Right ventricle myocardium inferior (tissue), 1 donor: Measurements from ENCODE around the gene ADISSP. TPM values are rescaled to one million over a fixed set of nuclear protein-coding genes. Genes with fewer than 3 reads are reported as not detected.

Experiments used
- ATAC-seq: fragments of 200-7000 bp; cut with Tn5 transposase; one replicate; pipeline ENCODE4 v1.9.1; 2020; ENCODE audit warnings: mild to moderate bottlenecking, moderate library complexity
- DNase-seq: peaks from one replicate; pipeline ENCODE4 v3.0.0; 2021; ENCODE audit errors: missing footprints
- intact Hi-C: fragments of 100-400 bp; cut with DNase I; formaldehyde crosslinking; loops from one replicate; pipeline ENCODE4 v1.11.0; 2022
- total RNA-seq: library from RNA; stranded (reverse); fragmentation: NEBNext Ultra II Directional; extraction: Animal tissue kit (Norgen Biotek cat#: 25700); gene quantifications from one replicate; pipeline ENCODE4 v1.2.1, GENCODE V29; 2021
- donor health status: DM: no; HTN: yes; CAD: no; lungs with severe emphysema.

The ADISSP gene
- total RNA-seq, 1 donor from 2014 or later: 14.6 TPM

GRCh38 chr20:3710011-3710466 is 57.5 kb downstream of the ADISSP start:
- DNase-seq: peak; percentile 72
- ATAC-seq: no peak
- intact Hi-C loops: loop anchor here (1.0 kb wide), 1 partner anchor 33 kb away; no protein-coding TSS in a partner anchor

- intact Hi-C loops: loop anchor here (10.0 kb wide), 1 partner anchor 923 kb away; no protein-coding TSS in a partner anchor
- DNase-seq (no peak), ATAC-seq (no peak)
These were observed 60.0 kb downstream of the ADISSP start for GRCh38 chr20:3707508-3707899.

DNA sequence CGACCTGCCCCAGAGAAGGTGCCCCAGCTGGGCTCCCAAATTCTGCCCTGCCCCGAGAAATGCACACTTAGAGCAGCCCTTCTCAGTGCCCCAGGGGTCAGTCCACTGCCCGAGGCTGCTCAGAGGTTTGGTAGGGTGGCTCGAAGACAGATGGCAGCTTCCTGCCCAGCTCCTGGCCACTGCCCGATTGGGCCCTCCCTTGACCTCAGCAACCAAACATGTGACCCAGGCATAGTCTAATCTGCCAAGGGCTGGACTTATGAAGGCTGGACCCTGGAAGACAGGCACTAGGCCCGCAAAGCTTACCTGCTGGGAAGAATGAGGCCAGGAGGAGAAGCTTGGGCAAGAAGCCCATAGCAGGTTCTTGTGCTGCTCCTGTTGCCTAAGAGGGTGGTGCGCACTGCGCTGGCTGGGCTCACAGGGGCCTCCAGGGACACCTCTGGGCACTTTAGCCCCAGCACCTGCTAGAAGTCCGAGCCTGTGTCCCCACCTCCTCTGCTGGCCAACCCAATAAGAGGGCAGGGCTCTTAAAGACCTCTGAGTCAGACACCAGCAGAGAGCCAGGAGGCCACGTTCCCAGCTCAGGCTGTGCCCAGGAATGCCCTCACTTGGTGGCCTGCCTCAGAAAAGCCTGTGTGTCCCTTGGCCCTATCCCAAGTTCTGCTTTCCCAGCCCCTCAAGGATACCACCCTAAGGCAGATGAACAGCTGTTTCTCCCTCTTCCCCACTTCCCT is 60.6 kb downstream of the ADISSP start:
- peak; percentile 53 for DNase-seq
- peak; percentile 28 for ATAC-seq
- intact Hi-C loops: loop anchor here (10.0 kb wide), 1 partner anchor 922 kb away; no protein-coding TSS in a partner anchor

GRCh38 chr20:3705970-3706739 is 61.4 kb downstream of the ADISSP start:
- intact Hi-C loops: loop anchor here (10.0 kb wide), 1 partner anchor 921 kb away; no protein-coding TSS in a partner anchor
- ATAC-seq: no peak
- peak; percentile 63 for DNase-seq

DNA sequence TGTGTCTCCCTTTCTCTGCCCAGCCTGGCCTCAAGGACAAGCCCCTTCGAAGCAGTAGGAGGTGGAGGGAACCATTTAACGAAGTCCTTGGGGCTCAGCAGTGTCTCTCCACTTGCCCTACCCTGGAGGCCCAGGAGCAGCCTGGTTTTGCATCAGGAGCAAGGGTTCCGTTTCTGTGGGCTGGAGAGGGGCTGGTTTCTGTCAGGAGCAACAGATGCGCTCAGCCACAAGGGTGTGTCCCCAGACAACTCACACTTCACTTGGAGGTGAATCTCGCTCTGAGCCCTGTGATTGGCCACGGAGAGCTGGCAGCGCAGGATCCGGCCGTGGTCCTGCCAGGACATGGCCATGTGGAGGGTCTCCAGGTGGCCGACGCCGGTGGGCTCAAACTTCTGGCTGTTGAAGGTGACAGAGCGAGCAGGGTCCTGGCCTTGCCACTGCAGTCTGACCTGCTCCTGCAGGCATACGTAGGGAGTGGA is 62.0 kb downstream of the ADISSP start:
- no peak for DNase-seq
- no peak for ATAC-seq
- intact Hi-C loops: loop anchor here (10.0 kb wide), 1 partner anchor 921 kb away; no protein-coding TSS in a partner anchor

DNA sequence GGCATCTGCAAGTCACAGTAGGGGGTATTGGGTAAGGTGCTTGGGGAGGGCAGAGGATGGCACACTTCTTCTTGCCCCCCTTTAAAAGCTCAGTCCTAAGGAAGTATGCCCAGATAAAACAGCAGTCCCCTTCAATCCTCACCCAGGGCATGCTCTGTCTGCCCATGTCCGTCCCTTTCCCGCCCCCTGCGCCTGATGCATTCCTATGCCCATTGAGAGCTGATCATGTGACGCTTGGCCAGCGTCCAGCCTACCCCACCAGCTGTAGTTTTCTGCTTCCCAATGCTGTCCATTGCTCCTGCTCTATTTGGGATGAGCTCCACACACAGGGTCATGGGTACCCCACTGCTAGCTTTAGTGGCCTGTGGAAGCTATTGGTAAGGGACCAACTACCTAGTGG is 63.5 kb downstream of the ADISSP start:
- DNase-seq (no peak), ATAC-seq (no peak)
- intact Hi-C loops: loop anchor here (10.0 kb wide), 1 partner anchor 919 kb away; no protein-coding TSS in a partner anchor

Other genes with a start within 250 kb of the ADISSP start
- not detected for gene GFRA4, start 104.4 kb downstream of the ADISSP start, total RNA-seq
- gene ADAM33, start 85.7 kb downstream of the ADISSP start, total RNA-seq: 13.4 TPM
- 9.5 TPM for gene SIGLEC1, start 55.2 kb downstream of the ADISSP start, total RNA-seq
- 17.5 TPM for gene HSPA12B, start 35.1 kb downstream of the ADISSP start, total RNA-seq
- gene SPEF1, start 13.7 kb upstream of the ADISSP start, total RNA-seq: 0.14 TPM
- gene CENPB, start 19.0 kb upstream of the ADISSP start, total RNA-seq: 68.2 TPM
- gene CDC25B, start 28.6 kb upstream of the ADISSP start, total RNA-seq: 10.1 TPM
- 9.8 TPM for gene AP5S1, start 52.8 kb upstream of the ADISSP start, total RNA-seq
- gene MAVS, start 79.1 kb upstream of the ADISSP start, total RNA-seq: 35.0 TPM
- gene PANK2, start 121.6 kb upstream of the ADISSP start, total RNA-seq: 16.6 TPM
- gene RNF24, start 247.8 kb upstream of the ADISSP start, total RNA-seq: 7.4 TPM